ENCODE data around the gene SCGB1D1. TPM values are rescaled to one million over a fixed set of nuclear protein-coding genes. Genes with fewer than 3 reads are reported as not detected.
"Not testable (repeated sequence)": the region's sequence is repeated elsewhere in the genome, so short reads cannot be mapped to it uniquely, and the experiment has no call there.

Gene SCGB1D1
- total RNA-seq, 2 donors from 2014 or later, result not detected

DNA sequence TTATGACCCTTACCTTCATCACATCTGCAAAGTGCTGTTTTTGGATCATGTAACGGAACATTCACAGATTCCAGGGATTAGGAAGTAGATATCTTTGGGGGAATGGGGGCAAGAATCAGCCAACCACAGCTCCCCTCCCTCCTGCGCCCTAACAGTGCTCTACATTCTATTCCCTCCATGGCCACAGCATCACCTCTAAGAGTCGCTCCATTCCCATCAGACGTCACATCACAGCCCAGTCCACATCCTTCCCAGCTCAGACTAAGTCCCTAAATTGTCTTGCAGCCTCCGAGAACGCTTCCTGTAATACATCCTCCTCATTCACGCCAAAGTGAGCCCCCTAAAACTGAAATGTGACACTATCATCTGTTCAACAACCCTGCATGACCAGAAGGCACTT, 5.9 kb downstream of the SCGB1D1 start:
- no peak overlapping the region for H3K9ac ChIP-seq (ENCODE audit: low read depth in 2 of 2, low read length in 2 of 2)
- intact Hi-C loops (cut with DNase I), result no loop called here
- TF ChIP-seq, protein P1, sequence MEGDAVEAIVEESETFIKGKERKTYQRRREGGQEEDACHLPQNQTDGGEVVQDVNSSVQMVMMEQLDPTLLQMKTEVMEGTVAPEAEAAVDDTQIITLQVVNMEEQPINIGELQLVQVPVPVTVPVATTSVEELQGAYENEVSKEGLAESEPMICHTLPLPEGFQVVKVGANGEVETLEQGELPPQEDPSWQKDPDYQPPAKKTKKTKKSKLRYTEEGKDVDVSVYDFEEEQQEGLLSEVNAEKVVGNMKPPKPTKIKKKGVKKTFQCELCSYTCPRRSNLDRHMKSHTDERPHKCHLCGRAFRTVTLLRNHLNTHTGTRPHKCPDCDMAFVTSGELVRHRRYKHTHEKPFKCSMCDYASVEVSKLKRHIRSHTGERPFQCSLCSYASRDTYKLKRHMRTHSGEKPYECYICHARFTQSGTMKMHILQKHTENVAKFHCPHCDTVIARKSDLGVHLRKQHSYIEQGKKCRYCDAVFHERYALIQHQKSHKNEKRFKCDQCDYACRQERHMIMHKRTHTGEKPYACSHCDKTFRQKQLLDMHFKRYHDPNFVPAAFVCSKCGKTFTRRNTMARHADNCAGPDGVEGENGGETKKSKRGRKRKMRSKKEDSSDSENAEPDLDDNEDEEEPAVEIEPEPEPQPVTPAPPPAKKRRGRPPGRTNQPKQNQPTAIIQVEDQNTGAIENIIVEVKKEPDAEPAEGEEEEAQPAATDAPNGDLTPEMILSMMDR (IDR thresholded peaks at IDR 0.05), result no peak
- no peaks in the 10 kb centered on the region for H3K27me3 ChIP-seq
- no peak for DNase-seq
- no peaks in the 10 kb centered on the region for H3K36me3 ChIP-seq
- no peaks in the 10 kb centered on the region for H3K4me1 ChIP-seq
- no peak overlapping the region for H3K27ac ChIP-seq
- H3K4me3 ChIP-seq, result no peak overlapping the region
- no peaks in the 10 kb centered on the region for H3K9me3 ChIP-seq

GRCh38 chr11:62197400-62197799, 7.4 kb downstream of the SCGB1D1 start:
- H3K9ac ChIP-seq (ENCODE audit: low read depth in 2 of 2, low read length in 2 of 2); H3K9me3 ChIP-seq; H3K4me1 ChIP-seq; H3K36me3 ChIP-seq; DNase-seq; intact Hi-C loops (cut with DNase I); H3K27me3 ChIP-seq; H3K27ac ChIP-seq; H3K4me3 ChIP-seq: not testable (repeated sequence)

DNA sequence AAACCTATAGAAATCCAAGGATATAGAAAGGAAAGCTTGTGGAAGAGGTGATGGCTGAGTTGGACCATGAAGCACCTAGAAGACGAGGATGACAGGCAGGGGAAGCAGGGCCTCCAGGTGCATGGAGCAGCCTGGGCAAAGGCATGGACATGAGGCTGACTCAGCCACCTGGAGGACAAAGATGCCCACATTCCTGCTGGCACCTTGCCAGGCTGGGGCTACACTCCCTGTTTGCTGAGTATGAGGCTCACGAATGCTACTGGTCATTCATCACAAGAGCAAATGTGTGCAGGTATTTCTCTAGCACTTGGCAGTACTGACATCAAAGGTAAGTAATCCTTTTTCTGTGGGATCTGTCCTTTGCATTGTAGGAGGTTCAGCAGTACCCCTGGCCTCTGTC, 11.4 kb downstream of the SCGB1D1 start:
- H3K9ac ChIP-seq (ENCODE audit: low read depth in 2 of 2, low read length in 2 of 2), result no peak overlapping the region
- no peak overlapping the region for H3K4me3 ChIP-seq
- intact Hi-C loops (cut with DNase I), result no loop called here
- TF ChIP-seq, protein P1 (IDR thresholded peaks at IDR 0.05), result no peak
- H3K9me3 ChIP-seq, result no peaks in the 10 kb centered on the region
- DNase-seq, result no peak
- H3K36me3 ChIP-seq, result no peaks in the 10 kb centered on the region
- H3K27me3 ChIP-seq, result no peaks in the 10 kb centered on the region
- no peak overlapping the region for H3K27ac ChIP-seq
- no peaks in the 10 kb centered on the region for H3K4me1 ChIP-seq

DNA sequence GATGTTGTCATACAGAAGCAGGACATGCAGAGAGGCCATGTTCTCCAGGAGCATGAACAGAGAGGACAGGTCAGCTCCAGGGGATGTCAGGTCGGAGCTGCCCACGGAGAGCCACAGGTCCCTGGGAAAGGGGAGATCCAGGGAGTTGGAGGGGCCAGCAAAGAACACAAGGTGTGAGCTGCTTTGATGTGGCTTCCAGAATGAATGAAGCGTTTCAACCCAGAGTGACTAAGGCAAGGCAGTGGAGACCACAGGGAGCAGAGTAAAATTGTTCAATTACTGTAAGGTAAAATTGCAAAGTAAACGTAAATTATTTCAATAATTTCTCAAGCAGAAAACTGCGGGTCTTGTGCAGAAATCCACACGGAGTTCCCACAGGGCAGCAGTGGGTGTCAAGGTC, 12.9 kb downstream of the SCGB1D1 start:
- Histone ChIP-seq H3K4me1 (no peaks in the 10 kb centered on the region), H3K9ac (ENCODE audit: low read depth in 2 of 2, low read length in 2 of 2) (no peak overlapping the region), H3K4me3 (no peak overlapping the region), H3K36me3 (no peaks in the 10 kb centered on the region), H3K27ac (no peak overlapping the region), H3K27me3 (no peaks in the 10 kb centered on the region), H3K9me3 (no peaks in the 10 kb centered on the region)
- TF ChIP-seq, protein P1 (IDR thresholded peaks at IDR 0.05), result no peak
- no peak for DNase-seq
- intact Hi-C loops (cut with DNase I), result no loop called here

GRCh38 chr11:62204430-62204829, 14.4 kb downstream of the SCGB1D1 start:
- Histone ChIP-seq H3K4me1 (no peaks in the 10 kb centered on the region), H3K27ac (no peak overlapping the region), H3K9me3 (no peaks in the 10 kb centered on the region), H3K36me3 (no peaks in the 10 kb centered on the region), H3K27me3 (no peaks in the 10 kb centered on the region), H3K4me3 (no peak overlapping the region), H3K9ac (ENCODE audit: low read depth in 2 of 2, low read length in 2 of 2) (no peak overlapping the region)
- intact Hi-C loops (cut with DNase I), result no loop called here
- DNase-seq, result no peak
- TF ChIP-seq, protein P1 (IDR thresholded peaks at IDR 0.05), result no peak

GRCh38 chr11:62205441-62205840, 15.4 kb downstream of the SCGB1D1 start:
- Histone ChIP-seq H3K4me1 (no peaks in the 10 kb centered on the region), H3K27ac (no peak overlapping the region), H3K36me3 (no peaks in the 10 kb centered on the region), H3K4me3 (no peak overlapping the region), H3K27me3 (no peaks in the 10 kb centered on the region), H3K9ac (ENCODE audit: low read depth in 2 of 2, low read length in 2 of 2) (no peak overlapping the region), H3K9me3 (no peaks in the 10 kb centered on the region)
- intact Hi-C loops (cut with DNase I), result loop anchor here (5.0 kb wide), 1 partner anchor 33 kb away; no protein-coding TSS in a partner anchor
- TF ChIP-seq, protein P1 (IDR thresholded peaks at IDR 0.05), result no peak
- no peak for DNase-seq

GRCh38 chr11:62206276-62207066, 16.5 kb downstream of the SCGB1D1 start:
- H3K27ac ChIP-seq; H3K9ac ChIP-seq (ENCODE audit: low read depth in 2 of 2, low read length in 2 of 2); H3K27me3 ChIP-seq; DNase-seq; H3K9me3 ChIP-seq; H3K4me3 ChIP-seq; H3K4me1 ChIP-seq; H3K36me3 ChIP-seq: not testable (repeated sequence)
- intact Hi-C loops (cut with DNase I), result loop anchor here (5.0 kb wide), 1 partner anchor 34 kb away; no protein-coding TSS in a partner anchor
